CD8-positive, alpha-beta memory T cell (primary cell): Measurements from ENCODE around the gene SPNS2. TPM values are rescaled to one million over a fixed set of nuclear protein-coding genes. Genes with fewer than 3 reads are reported as not detected.

Source experiments
- CTCF ChIA-PET: fragments of 350-600 bp; sonication (Branson Sonifier 250); formaldehyde crosslinking; loops from one replicate; lab custom pipeline; 2021; ENCODE audit warnings: antibody characterized with exemption; lab: Charles Lee
- POLR2A ChIA-PET: fragments of 350-600 bp; sonication (Branson Sonifier 250); formaldehyde crosslinking; loops from one replicate; lab custom pipeline; 2021; ENCODE audit warnings: antibody characterized with exemption; lab: Charles Lee
- DNase-seq, 5 donors: peaks; one replicate each; pipeline versions ENCODE4 v3.0.0 to v3.0.0-alpha.2; 2020 to 2022; ENCODE audit warnings: mixed read lengths in 1 of 5
- H3K27ac ChIP-seq: one replicate; pipeline ENCODE4 v1.7.0; 2013; ENCODE audit warnings: low read depth, mild to moderate bottlenecking, low read length, moderate library complexity
- H3K27me3 ChIP-seq: 2 replicates; pipeline ENCODE4 v1.7.0; 2013; ENCODE audit warnings: low read length, mild to moderate bottlenecking; ENCODE audit not compliant: insufficient read depth, poor library complexity, severe bottlenecking
- H3K36me3 ChIP-seq: 2 replicates; pipeline ENCODE4 v1.7.0; 2013; ENCODE audit warnings: mild to moderate bottlenecking, low read length, moderate library complexity; ENCODE audit not compliant: insufficient read depth
- H3K4me1 ChIP-seq: 2 replicates; pipeline ENCODE4 v1.7.0; 2013; ENCODE audit warnings: mild to moderate bottlenecking, low read length, moderate library complexity; ENCODE audit not compliant: insufficient read depth
- H3K4me3 ChIP-seq: 2 replicates; pipeline ENCODE4 v1.7.0; 2013; ENCODE audit warnings: mild to moderate bottlenecking, low read length
- H3K9me3 ChIP-seq: 2 replicates; pipeline ENCODE4 v1.7.0; 2013; ENCODE audit warnings: mild to moderate bottlenecking, low read length
- H3K27ac Mint-ChIP-seq, 8 donors: one replicate each; pipeline ENCODE4 v1.8.0; 2020 to 2021; ENCODE audit warnings: mixed read lengths in 8 of 8, mild to moderate bottlenecking in 6 of 8, inconsistent platforms in 3 of 8, moderate library complexity in 3 of 8
- H3K27me3 Mint-ChIP-seq, 2 donors: one replicate each; pipeline ENCODE4 v1.8.0; 2020 to 2021; ENCODE audit warnings: mixed read lengths in 2 of 2, mild to moderate bottlenecking in 1 of 2, moderate library complexity in 1 of 2
- H3K36me3 Mint-ChIP-seq, 3 donors: one replicate each; pipeline ENCODE4 v1.8.0; 2020 to 2021; ENCODE audit warnings: mixed read lengths in 3 of 3, inconsistent platforms in 1 of 3, mild to moderate bottlenecking in 1 of 3
- H3K4me1 Mint-ChIP-seq, 3 donors: one replicate each; pipeline ENCODE4 v1.8.0; 2020 to 2021; ENCODE audit warnings: mixed read lengths in 3 of 3, inconsistent platforms in 1 of 3, mild to moderate bottlenecking in 1 of 3
- H3K4me3 Mint-ChIP-seq, 7 donors: one replicate each; pipeline ENCODE4 v1.8.0; 2020 to 2021; ENCODE audit warnings: mixed read lengths in 7 of 7, mild to moderate bottlenecking in 6 of 7, moderate library complexity in 4 of 7, inconsistent platforms in 2 of 7
- H3K9me3 Mint-ChIP-seq, 5 donors: one replicate each; pipeline ENCODE4 v1.8.0; 2020 to 2022; ENCODE audit warnings: mixed read lengths in 5 of 5, mild to moderate bottlenecking in 3 of 5, moderate library complexity in 2 of 5, inconsistent platforms in 1 of 5
- polyA plus RNA-seq: library from polyadenylated mRNA; unstranded; fragments of 300-500 nt; fragmentation: Illumina TruSeq; gene quantifications from one replicate; pipeline ENCODE4 v1.2.3, GENCODE V29; 2021
- total RNA-seq, 2 experiments: library from RNA; stranded (reverse); gene quantifications; one replicate each; pipeline ENCODE4 v1.2.3, GENCODE V29; 2021

Gene SPNS2
- total and polyA plus RNA-seq, 3 experiments from 2014 or later, result 0.10 to 0.50 (median 0.49) TPM

DNA sequence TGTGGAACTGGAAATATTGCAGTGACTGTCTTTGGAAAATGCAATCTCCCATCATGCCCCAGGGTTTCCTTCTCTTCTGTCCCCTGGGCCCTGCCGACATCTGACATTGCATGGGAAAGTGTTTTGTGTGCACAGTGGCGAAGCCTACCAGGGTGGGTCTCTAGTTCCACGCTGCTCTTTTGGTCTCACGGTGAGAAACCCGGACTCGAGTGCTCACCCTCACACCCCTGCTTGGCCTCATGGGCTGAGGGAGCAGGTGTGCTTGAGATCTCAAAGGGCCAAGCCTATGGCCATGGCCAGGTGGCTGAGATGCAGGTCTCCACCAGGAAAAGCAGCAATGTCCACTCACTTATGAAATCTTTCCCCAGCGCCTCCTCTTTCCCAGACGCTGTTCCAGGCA, 32.9 kb upstream of the SPNS2 start:
- no peaks in the 10 kb centered on the region for H3K4me1 ChIP-seq
- no peak overlapping the region for H3K27ac ChIP-seq
- Mint-ChIP-seq H3K36me3 (peaks cover 1 to 9% (median 4%) of the 10 kb centered on the region in 3 donors), H3K27ac (no peak overlapping the region), H3K4me1 (no peaks in the 10 kb centered on the region), H3K4me3 (no peak overlapping the region), H3K27me3 (no peaks in the 10 kb centered on the region), H3K9me3 (peaks cover 1 to 10% (median 3%) of the 10 kb centered on the region in 5 donors)
- H3K4me3 ChIP-seq, result no peak overlapping the region
- H3K9me3 ChIP-seq, result no peaks in the 10 kb centered on the region
- CTCF ChIA-PET, result no interaction called here
- no peaks in the 10 kb centered on the region for H3K36me3 ChIP-seq
- DNase-seq, result no peak
- POLR2A ChIA-PET, result no interaction called here
- H3K27me3 ChIP-seq, result no peaks in the 10 kb centered on the region

GRCh38 chr17:4467287-4467686, 31.4 kb upstream of the SPNS2 start:
- Mint-ChIP-seq H3K4me1 (no peaks in the 10 kb centered on the region), H3K27ac (no peak overlapping the region), H3K4me3 (no peak overlapping the region), H3K36me3 (no peaks in the 10 kb centered on the region), H3K9me3 (peaks cover 0 to 2% (median 0%) of the 10 kb centered on the region in 5 donors), H3K27me3 (no peaks in the 10 kb centered on the region)
- ChIA-PET CTCF (no interaction called here), POLR2A (no interaction called here)
- Histone ChIP-seq H3K27me3 (no peaks in the 10 kb centered on the region), H3K4me1 (no peaks in the 10 kb centered on the region), H3K9me3 (no peaks in the 10 kb centered on the region), H3K36me3 (no peaks in the 10 kb centered on the region), H3K27ac (no peak overlapping the region), H3K4me3 (no peak overlapping the region)
- no peak for DNase-seq

DNA sequence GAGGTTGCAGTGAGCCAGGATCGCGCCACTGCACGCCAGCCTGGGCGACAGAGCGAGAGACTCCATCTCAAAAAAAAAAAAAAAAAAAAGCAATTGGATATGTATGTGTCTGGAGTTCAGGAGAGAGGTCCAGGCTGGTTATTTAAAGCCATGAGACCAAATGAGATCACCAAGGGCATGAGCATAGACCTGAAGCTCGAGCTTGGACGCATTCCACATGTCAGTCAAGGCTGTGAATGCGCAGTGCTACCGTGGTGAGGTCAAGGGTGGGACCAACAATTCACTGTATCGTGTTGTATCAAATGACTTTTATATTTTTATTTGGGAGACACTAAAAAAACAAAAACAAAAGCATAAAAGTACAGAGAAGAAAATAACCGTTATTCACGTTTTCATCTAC, 29.1 kb upstream of the SPNS2 start:
- H3K36me3 ChIP-seq, result no peaks in the 10 kb centered on the region
- peak overlapping the region in 1 of 7 donors; percentile 28 for H3K4me3 Mint-ChIP-seq
- no peaks in the 10 kb centered on the region for H3K4me1 Mint-ChIP-seq
- no peak overlapping the region for H3K27ac ChIP-seq
- DNase-seq, result no peak
- no peak overlapping the region for H3K27ac Mint-ChIP-seq
- H3K9me3 Mint-ChIP-seq, result no peaks in the 10 kb centered on the region
- H3K4me1 ChIP-seq, result no peaks in the 10 kb centered on the region
- H3K36me3 Mint-ChIP-seq, result no peaks in the 10 kb centered on the region
- ChIA-PET POLR2A (interaction anchor here (0.6 kb wide), 1 partner anchor 11 kb away, joined by 7 read pairs; no protein-coding TSS in a partner anchor), CTCF (no interaction called here)
- no peaks in the 10 kb centered on the region for H3K27me3 ChIP-seq
- H3K9me3 ChIP-seq, result no peaks in the 10 kb centered on the region
- no peaks in the 10 kb centered on the region for H3K27me3 Mint-ChIP-seq
- H3K4me3 ChIP-seq, result no peak overlapping the region

DNA sequence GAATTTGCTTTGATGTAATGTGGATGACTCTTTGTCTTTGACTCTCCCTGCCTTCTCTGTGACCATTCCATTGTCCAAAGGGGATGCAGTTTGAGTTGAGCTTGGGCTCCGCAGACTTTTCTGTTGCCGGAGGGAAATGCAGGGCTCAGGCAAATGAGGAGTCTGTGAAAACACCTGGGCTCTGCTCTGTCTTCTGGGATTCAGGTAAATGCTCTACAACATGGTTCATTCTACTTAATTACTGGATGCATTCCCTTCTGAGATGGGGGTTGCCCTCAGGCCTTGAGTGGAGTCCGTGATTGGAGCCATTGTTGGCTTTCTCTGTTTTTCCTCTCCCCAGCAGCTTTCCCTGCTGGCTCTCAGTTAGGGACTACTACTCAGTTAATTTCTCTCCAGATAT, 26.4 kb upstream of the SPNS2 start:
- Mint-ChIP-seq H3K9me3 (no peaks in the 10 kb centered on the region), H3K4me1 (no peaks in the 10 kb centered on the region), H3K4me3 (no peak overlapping the region), H3K36me3 (no peaks in the 10 kb centered on the region), H3K27me3 (peaks cover 0 to 2% of the 10 kb centered on the region in 2 donors), H3K27ac (peak overlapping the region in 1 of 8 donors; percentile 38)
- ChIA-PET CTCF (interaction anchor here (0.7 to 1.0 kb wide), 2 partner anchors 9 to 95 kb away, joined by 3 read pairs; no protein-coding TSS in a partner anchor), POLR2A (no interaction called here)
- Histone ChIP-seq H3K27ac (no peak overlapping the region), H3K4me3 (no peak overlapping the region), H3K9me3 (no peaks in the 10 kb centered on the region), H3K4me1 (no peaks in the 10 kb centered on the region), H3K36me3 (no peaks in the 10 kb centered on the region), H3K27me3 (no peaks in the 10 kb centered on the region)
- DNase-seq, result no peak

GRCh38 chr17:4474093-4474492, 24.6 kb upstream of the SPNS2 start:
- H3K27me3 Mint-ChIP-seq, result peaks cover 0 to 3% of the 10 kb centered on the region in 2 donors
- POLR2A ChIA-PET, result no interaction called here

DNA sequence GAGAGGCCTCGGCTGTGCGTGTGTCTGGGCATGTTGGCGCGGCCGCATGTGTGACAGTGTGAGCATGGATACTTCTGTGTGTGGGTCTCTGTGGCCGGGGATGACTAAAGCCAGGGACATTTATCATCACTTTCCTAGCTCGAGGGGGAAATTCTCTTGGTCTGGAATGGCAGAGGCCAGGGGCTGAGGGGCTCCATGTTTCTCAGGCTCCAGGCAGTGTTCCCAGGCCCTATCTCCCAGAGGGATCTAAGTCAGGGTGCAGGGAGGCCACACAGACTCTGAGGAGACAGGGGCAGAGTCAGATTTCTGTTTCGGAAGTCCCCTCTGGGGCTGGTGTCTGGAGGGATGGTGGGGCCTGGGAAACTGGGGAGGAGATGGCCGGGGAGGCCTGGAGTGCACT, 23.7 kb upstream of the SPNS2 start:
- Mint-ChIP-seq H3K4me1 (peaks cover 0 to 5% (median 0%) of the 10 kb centered on the region in 3 donors), H3K9me3 (no peaks in the 10 kb centered on the region), H3K27me3 (peaks cover 0 to 3% of the 10 kb centered on the region in 2 donors), H3K4me3 (no peak overlapping the region), H3K36me3 (no peaks in the 10 kb centered on the region), H3K27ac (peak overlapping the region in 1 of 8 donors; percentile 52)
- Histone ChIP-seq H3K9me3 (no peaks in the 10 kb centered on the region), H3K27ac (no peak overlapping the region), H3K4me3 (no peak overlapping the region), H3K27me3 (no peaks in the 10 kb centered on the region), H3K36me3 (no peaks in the 10 kb centered on the region), H3K4me1 (peaks cover under 1% of the 10 kb centered on the region)
- ChIA-PET POLR2A (no interaction called here), CTCF (no interaction called here)
- no peak for DNase-seq

More at GRCh38 chr17:4474093-4474492, 24.6 kb upstream of the SPNS2 start:
- no peak overlapping the region for H3K4me3 Mint-ChIP-seq
- CTCF ChIA-PET, result no interaction called here
- no peak overlapping the region for H3K27ac Mint-ChIP-seq
- no peaks in the 10 kb centered on the region for H3K27me3 ChIP-seq
- H3K36me3 Mint-ChIP-seq, result no peaks in the 10 kb centered on the region
- no peak overlapping the region for H3K27ac ChIP-seq
- no peaks in the 10 kb centered on the region for H3K9me3 Mint-ChIP-seq
- H3K4me1 Mint-ChIP-seq, result no peaks in the 10 kb centered on the region
- H3K4me3 ChIP-seq, result no peak overlapping the region
- no peaks in the 10 kb centered on the region for H3K9me3 ChIP-seq
- H3K36me3 ChIP-seq, result no peaks in the 10 kb centered on the region
- DNase-seq, result no peak
- no peaks in the 10 kb centered on the region for H3K4me1 ChIP-seq

- Histone ChIP-seq H3K27ac (no peak overlapping the region), H3K4me1 (peaks cover 5% of the 10 kb centered on the region), H3K27me3 (no peaks in the 10 kb centered on the region), H3K4me3 (no peak overlapping the region), H3K36me3 (no peaks in the 10 kb centered on the region), H3K9me3 (no peaks in the 10 kb centered on the region)
- Mint-ChIP-seq H3K4me1 (peaks cover 0 to 10% (median 4%) of the 10 kb centered on the region in 3 donors), H3K27me3 (peaks cover 0 to 3% of the 10 kb centered on the region in 2 donors), H3K27ac (no peak overlapping the region), H3K36me3 (no peaks in the 10 kb centered on the region), H3K4me3 (peak overlapping the region in 1 of 7 donors; percentile 8), H3K9me3 (no peaks in the 10 kb centered on the region)
- ChIA-PET POLR2A (interaction anchor here (0.6 kb wide), 1 partner anchor 21 kb away, joined by 4 read pairs; no protein-coding TSS in a partner anchor), CTCF (no interaction called here)
- DNase-seq, result no peak
Observed at GRCh38 chr17:4475463-4475862, 23.2 kb upstream of the SPNS2 start.

GRCh38 chr17:4476017-4476416, 22.7 kb upstream of the SPNS2 start:
- Mint-ChIP-seq H3K36me3 (no peaks in the 10 kb centered on the region), H3K27me3 (peaks cover 0 to 3% of the 10 kb centered on the region in 2 donors), H3K4me3 (no peak overlapping the region), H3K27ac (no peak overlapping the region), H3K9me3 (no peaks in the 10 kb centered on the region), H3K4me1 (peaks cover 4 to 16% (median 7%) of the 10 kb centered on the region in 3 donors)
- ChIA-PET CTCF (no interaction called here), POLR2A (interaction anchor here (0.6 kb wide), 1 partner anchor 22 kb away, joined by 4 read pairs; no protein-coding TSS in a partner anchor)
- Histone ChIP-seq H3K9me3 (no peaks in the 10 kb centered on the region), H3K4me3 (no peak overlapping the region), H3K27ac (no peak overlapping the region), H3K4me1 (peaks cover 10% of the 10 kb centered on the region), H3K27me3 (no peaks in the 10 kb centered on the region), H3K36me3 (no peaks in the 10 kb centered on the region)
- no peak for DNase-seq
